H1 (cell line): ENCODE measurements around the gene DYNC2I2. TPM values are rescaled to one million over a fixed set of nuclear protein-coding genes. Genes with fewer than 3 reads are reported as not detected.

ENCODE experiments used
- GTF2F1 ChIP-seq: IDR thresholded peaks from 2 replicates; pipeline ENCODE4 v1.6.1; 2012; ENCODE audit warnings: low read depth, low read length, improper control_type of control experiment, borderline replicate concordance
- JUND ChIP-seq: IDR thresholded peaks from 2 replicates; pipeline ENCODE4 v1.6.1; 2011; ENCODE audit warnings: mild to moderate bottlenecking, improper control_type of control experiment, low read length
- KDM4A ChIP-seq: IDR thresholded peaks from one replicate; pipeline ENCODE4 v1.7.1; 2012; ENCODE audit warnings: low read depth, mild to moderate bottlenecking, moderate library complexity, low read length, inconsistent platforms; ENCODE audit not compliant: severe bottlenecking
- RAD21 ChIP-seq, 2 experiments: IDR thresholded peaks in 1 of 2; conservative IDR thresholded peaks in 1 of 2; 2 replicates each; pipeline ENCODE4 v1.6.1; 2011; ENCODE audit warnings: low read depth in 2 of 2, low read length in 2 of 2, improper control_type of control experiment in 1 of 2, inconsistent platforms in 1 of 2, mild to moderate bottlenecking in 1 of 2, moderate library complexity in 1 of 2
- TEAD4 ChIP-seq: IDR thresholded peaks from 2 replicates; pipeline ENCODE4 v1.6.1; 2012; ENCODE audit warnings: low read depth, low read length, inconsistent platforms, mixed read lengths
- polyA plus RNA-seq, 7 experiments: library from polyadenylated mRNA; depleted of rRNA in 3 of 7; stranded (reverse) in 5 of 7; unstranded in 2 of 7; fragments of >200 nt in 5 of 7; fragments of 200-250 nt in 2 of 7; gene quantifications; 1 replicate in 5 of 7; 2 replicates in 1 of 7; 4 replicates in 1 of 7; pipeline versions ENCODE4 v1.2.1 to v1.2.3, GENCODE V29; 2011 to 2013; ENCODE audit warnings: missing spikeins in 2 of 7, mixed read lengths in 2 of 7
- total RNA-seq: library from RNA; stranded (reverse); fragmentation: NEBNext Ultra II Directional; extraction: Animal tissue kit (Norgen Biotek cat#: 25700); gene quantifications from 2 replicates; pipeline ENCODE4 v1.2.1, GENCODE V29; 2021

The DYNC2I2 gene
- total and polyA plus RNA-seq, 2 of the 8 experiments (the other 6 are each of a cell fraction or from before 2014, with no cell fraction given), result 58.0 to 78.5 TPM

- TF ChIP-seq JUND (no peak), GTF2F1 (no peak), KDM4A (no peak), TEAD4 (no peak), RAD21 (IDR thresholded peaks at IDR 0.05 in 1 of 2, conservative IDR thresholded peaks at IDR 0.05 in 1 of 2; ENCODE audit: low read depth in 2 of 2, low read length in 2 of 2) (no peak)
Measured at GRCh38 chr9:128632066-128632465, 24.6 kb downstream of the DYNC2I2 start (continued).
